Keratinocyte (primary cell): ENCODE measurements around the gene VAMP2.

Experiments used
- CTCF ChIP-seq, 3 experiments: IDR thresholded peaks in 1 of 3; conservative IDR thresholded peaks in 1 of 3; optimal IDR thresholded peaks in 1 of 3; 2 replicates in 2 of 3; 3 replicates in 1 of 3; pipeline versions ENCODE3 to v1.5.1; 2011; ENCODE audit warnings: low read length in 3 of 3, mild to moderate bottlenecking in 3 of 3, moderate library complexity in 2 of 3, control low read depth in 1 of 3, inconsistent platforms in 1 of 3; ENCODE audit not compliant: insufficient read depth in 2 of 3; ENCODE audit errors: extremely low read depth in 1 of 3
- EZH2 ChIP-seq: IDR thresholded peaks from one replicate; pipeline ENCODE4 v1.6.1; 2012; ENCODE audit warnings: inconsistent platforms, mild to moderate bottlenecking, low read length, moderate library complexity

DNA sequence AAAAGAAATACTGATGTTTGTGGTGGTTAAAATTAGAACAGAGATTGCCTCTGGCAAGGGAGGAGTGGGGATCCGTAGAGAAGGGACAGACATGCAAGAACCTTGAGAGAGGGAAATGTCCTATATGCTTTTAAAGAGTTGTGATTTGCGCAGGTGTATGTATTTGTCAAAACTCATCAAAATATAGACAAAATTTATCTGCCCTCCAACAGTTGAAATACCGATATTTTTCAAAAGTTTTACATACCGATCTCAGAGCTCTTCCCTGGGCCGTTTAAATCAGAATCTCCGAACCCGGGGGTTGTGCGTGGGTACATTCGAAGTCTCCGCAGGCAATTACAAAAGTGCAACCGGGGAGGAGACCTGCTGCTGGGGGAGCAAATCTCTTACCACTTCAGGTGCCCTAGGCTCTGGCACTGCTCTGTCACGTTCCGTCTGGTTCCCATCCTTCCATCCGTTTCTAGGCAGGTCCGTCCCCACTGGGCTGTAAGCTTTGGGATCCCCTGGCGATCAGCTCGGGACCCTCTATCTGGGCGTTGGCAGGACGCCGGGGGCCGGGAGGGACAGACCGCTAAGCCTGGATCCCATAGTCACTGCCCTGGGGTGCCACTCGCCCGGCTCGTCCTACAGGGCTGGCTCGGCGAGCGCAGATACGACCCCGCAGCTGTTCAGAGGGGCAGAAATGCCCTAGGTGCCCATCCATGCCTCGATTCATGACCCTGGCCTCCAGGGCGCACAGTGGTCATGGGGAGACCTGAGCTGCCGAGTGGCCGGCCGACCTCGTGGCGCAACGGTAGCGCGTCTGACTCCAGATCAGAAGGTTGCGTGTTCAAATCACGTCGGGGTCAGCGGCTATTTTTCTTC lies 23.1 kb upstream of the VAMP2 start:
- TF ChIP-seq CTCF (optimal IDR thresholded peaks at IDR 0.05 in 1 of 3, IDR thresholded peaks at IDR 0.05 in 1 of 3, conservative IDR thresholded peaks at IDR 0.05 in 1 of 3; ENCODE audit: extremely low read depth in 1 of 3, insufficient read depth in 2 of 3, low read length in 3 of 3) (no peak), EZH2 (no peak)
